HEK293 (cell line): ENCODE data around the gene SLC44A1.

Experiments
- HOXD13 ChIP-seq: sonication (generic); formaldehyde crosslinking; IDR thresholded peaks from 2 replicates; pipeline ENCODE4 v1.8.0; 2022; ENCODE audit warnings: missing genetic modification reagents, borderline replicate concordance
- KLF8 ChIP-seq: fragments of 450-650 bp; formaldehyde crosslinking; IDR thresholded peaks from 2 replicates; pipeline ENCODE4 v1.5.1; 2016; ENCODE audit warnings: missing biosample characterization, missing genetic modification characterization
- OSR2 ChIP-seq: fragments of 450-650 bp; formaldehyde crosslinking; IDR thresholded peaks from 2 replicates; pipeline ENCODE4 v1.5.1; 2016; ENCODE audit warnings: missing biosample characterization, missing genetic modification characterization
- YY2 ChIP-seq: fragments of 450-650 bp; formaldehyde crosslinking; IDR thresholded peaks from 2 replicates; pipeline ENCODE4 v1.5.1; 2016; ENCODE audit warnings: missing biosample characterization, missing genetic modification characterization
- ZFP41 ChIP-seq: fragments of 450-650 bp; formaldehyde crosslinking; IDR thresholded peaks from 2 replicates; pipeline ENCODE4 v1.5.1; 2016; ENCODE audit warnings: missing biosample characterization, missing genetic modification characterization, borderline replicate concordance
- ZNF2 ChIP-seq: fragments of 450-650 bp; formaldehyde crosslinking; IDR thresholded peaks from 2 replicates; pipeline ENCODE4 v1.5.1; 2016; ENCODE audit warnings: missing biosample characterization, missing genetic modification characterization
- ZNF274 ChIP-seq, 2 experiments: fragments of 200-500 bp in 1 of 2; fragments of 450-650 bp in 1 of 2; sonication (Bioruptor generic) in 1 of 2; formaldehyde crosslinking in 1 of 2; IDR thresholded peaks; 2 replicates each; pipeline versions ENCODE4 v1.5.1 to v1.6.1; 2014 to 2016; ENCODE audit warnings: borderline replicate concordance in 1 of 2, inconsistent platforms in 1 of 2, low read length in 1 of 2, missing biosample characterization in 1 of 2, missing genetic modification characterization in 1 of 2
- ZNF416 ChIP-seq: fragments of 450-650 bp; formaldehyde crosslinking; IDR thresholded peaks from 2 replicates; pipeline ENCODE4 v1.5.1; 2016; ENCODE audit warnings: missing biosample characterization, missing genetic modification characterization
- ZNF549 ChIP-seq: fragments of 450-650 bp; IDR thresholded peaks from 2 replicates; pipeline ENCODE4 v1.5.1; 2018; ENCODE audit warnings: missing biosample characterization, missing genetic modification characterization, mild to moderate bottlenecking, inconsistent platforms, moderate library complexity
- ZNF560 ChIP-seq: fragments of 450-650 bp; formaldehyde crosslinking; IDR thresholded peaks from 2 replicates; pipeline ENCODE4 v1.5.1; 2017; ENCODE audit warnings: missing biosample characterization, missing genetic modification characterization, borderline replicate concordance
- ZNF600 ChIP-seq: fragments of 450-650 bp; formaldehyde crosslinking; IDR thresholded peaks from 2 replicates; pipeline ENCODE4 v1.5.1; 2016; ENCODE audit warnings: missing biosample characterization, missing genetic modification characterization
- ZSCAN23 ChIP-seq: fragments of 450-650 bp; formaldehyde crosslinking; IDR thresholded peaks from 2 replicates; pipeline ENCODE4 v1.5.1; 2016; ENCODE audit warnings: missing biosample characterization, missing genetic modification characterization
- TF ChIP-seq, protein P1 (sequence below): fragments of 450-650 bp; formaldehyde crosslinking; IDR thresholded peaks from 2 replicates; pipeline ENCODE4 v1.5.1; 2016; ENCODE audit warnings: missing biosample characterization, missing genetic modification characterization
- TF ChIP-seq, protein P2 (sequence below): fragments of 450-650 bp; formaldehyde crosslinking; IDR thresholded peaks from 2 replicates; pipeline ENCODE4 v1.5.1; 2016; ENCODE audit warnings: missing biosample characterization, missing genetic modification characterization, borderline replicate concordance
- TF ChIP-seq, protein P3 (sequence below): fragments of 450-650 bp; formaldehyde crosslinking; IDR thresholded peaks from 2 replicates; pipeline ENCODE4 v1.5.0; 2017; ENCODE audit warnings: missing biosample characterization, missing genetic modification characterization, borderline replicate concordance
- TF ChIP-seq, protein P4 (sequence below): fragments of 450-650 bp; formaldehyde crosslinking; IDR thresholded peaks from 2 replicates; pipeline ENCODE4 v1.5.1; 2016; ENCODE audit warnings: missing biosample characterization, missing genetic modification characterization
- TF ChIP-seq, protein P5 (sequence below): fragments of 450-650 bp; formaldehyde crosslinking; IDR thresholded peaks from 2 replicates; pipeline ENCODE4 v1.5.1; 2016; ENCODE audit warnings: missing biosample characterization, missing genetic modification characterization
- TF ChIP-seq, protein P6 (sequence below): fragments of 450-650 bp; formaldehyde crosslinking; IDR thresholded peaks from 2 replicates; pipeline ENCODE4 v1.5.1; 2016; ENCODE audit warnings: missing biosample characterization, missing genetic modification characterization
- TF ChIP-seq, protein P7 (sequence below): fragments of 450-650 bp; formaldehyde crosslinking; IDR thresholded peaks from 2 replicates; pipeline ENCODE4 v1.5.1; 2016; ENCODE audit warnings: missing biosample characterization, missing genetic modification characterization
- TF ChIP-seq, protein P8 (sequence below): fragments of 450-650 bp; formaldehyde crosslinking; IDR thresholded peaks from 2 replicates; pipeline ENCODE4 v1.5.1; 2017; ENCODE audit warnings: missing biosample characterization, missing genetic modification characterization
- TF ChIP-seq, protein P9 (sequence below): fragments of 450-650 bp; formaldehyde crosslinking; IDR thresholded peaks from 2 replicates; pipeline ENCODE4 v1.5.1; 2016; ENCODE audit warnings: missing biosample characterization, missing genetic modification characterization

The SLC44A1 gene

DNA sequence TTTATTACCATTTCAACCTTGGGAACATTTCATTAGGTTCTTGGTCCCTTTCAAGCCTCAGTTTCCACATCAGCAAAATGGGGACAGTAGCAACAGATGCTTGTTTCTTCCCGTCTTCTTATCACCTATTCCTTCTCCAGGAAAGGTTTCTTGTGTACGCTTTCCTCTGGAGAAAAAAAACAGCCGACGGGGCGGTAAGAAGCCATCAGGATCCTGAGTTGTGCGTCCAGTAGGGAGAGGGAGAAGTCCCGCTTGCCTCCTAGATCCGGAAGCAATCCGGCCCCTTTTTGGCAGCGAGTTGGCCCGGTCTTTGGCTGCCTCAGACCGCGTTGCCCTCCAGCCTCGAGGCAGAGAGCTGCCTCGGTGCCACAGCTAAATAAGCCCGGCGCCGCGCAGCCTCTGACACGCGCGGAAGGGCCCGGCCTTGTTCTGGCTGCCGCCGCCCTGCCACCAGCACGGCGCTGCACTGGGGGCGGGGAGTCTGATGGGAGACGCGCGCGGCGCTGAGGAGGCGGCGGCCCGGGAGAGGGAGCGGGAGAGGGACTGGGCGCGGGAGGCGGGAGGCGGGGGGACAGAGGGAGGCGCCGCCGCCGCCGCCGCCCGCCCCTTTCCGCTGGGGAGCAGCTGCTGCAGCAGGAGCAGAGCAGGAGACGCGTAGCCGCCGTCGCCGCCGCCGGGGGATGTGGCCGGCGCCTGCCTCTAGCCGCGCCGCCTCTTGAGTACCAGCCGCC lies at the start of gene SLC44A1 (continued):
- TF ChIP-seq, protein P1, sequence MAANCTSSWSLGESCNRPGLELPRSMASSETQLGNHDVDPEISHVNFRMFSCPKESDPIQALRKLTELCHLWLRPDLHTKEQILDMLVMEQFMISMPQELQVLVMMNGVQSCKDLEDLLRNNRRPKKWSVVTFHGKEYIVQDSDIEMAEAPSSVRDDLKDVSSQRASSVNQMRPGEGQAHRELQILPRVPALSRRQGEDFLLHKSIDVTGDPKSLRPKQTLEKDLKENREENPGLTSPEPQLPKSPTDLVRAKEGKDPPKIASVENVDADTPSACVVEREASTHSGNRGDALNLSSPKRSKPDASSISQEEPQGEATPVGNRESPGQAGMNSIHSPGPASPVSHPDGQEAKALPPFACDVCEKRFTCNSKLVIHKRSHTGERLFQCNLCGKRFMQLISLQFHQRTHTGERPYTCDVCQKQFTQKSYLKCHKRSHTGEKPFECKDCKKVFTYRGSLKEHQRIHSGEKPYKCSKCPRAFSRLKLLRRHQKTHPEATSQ (tag by site-specific recombination) = peak; percentile 98
- TF ChIP-seq, protein P2, sequence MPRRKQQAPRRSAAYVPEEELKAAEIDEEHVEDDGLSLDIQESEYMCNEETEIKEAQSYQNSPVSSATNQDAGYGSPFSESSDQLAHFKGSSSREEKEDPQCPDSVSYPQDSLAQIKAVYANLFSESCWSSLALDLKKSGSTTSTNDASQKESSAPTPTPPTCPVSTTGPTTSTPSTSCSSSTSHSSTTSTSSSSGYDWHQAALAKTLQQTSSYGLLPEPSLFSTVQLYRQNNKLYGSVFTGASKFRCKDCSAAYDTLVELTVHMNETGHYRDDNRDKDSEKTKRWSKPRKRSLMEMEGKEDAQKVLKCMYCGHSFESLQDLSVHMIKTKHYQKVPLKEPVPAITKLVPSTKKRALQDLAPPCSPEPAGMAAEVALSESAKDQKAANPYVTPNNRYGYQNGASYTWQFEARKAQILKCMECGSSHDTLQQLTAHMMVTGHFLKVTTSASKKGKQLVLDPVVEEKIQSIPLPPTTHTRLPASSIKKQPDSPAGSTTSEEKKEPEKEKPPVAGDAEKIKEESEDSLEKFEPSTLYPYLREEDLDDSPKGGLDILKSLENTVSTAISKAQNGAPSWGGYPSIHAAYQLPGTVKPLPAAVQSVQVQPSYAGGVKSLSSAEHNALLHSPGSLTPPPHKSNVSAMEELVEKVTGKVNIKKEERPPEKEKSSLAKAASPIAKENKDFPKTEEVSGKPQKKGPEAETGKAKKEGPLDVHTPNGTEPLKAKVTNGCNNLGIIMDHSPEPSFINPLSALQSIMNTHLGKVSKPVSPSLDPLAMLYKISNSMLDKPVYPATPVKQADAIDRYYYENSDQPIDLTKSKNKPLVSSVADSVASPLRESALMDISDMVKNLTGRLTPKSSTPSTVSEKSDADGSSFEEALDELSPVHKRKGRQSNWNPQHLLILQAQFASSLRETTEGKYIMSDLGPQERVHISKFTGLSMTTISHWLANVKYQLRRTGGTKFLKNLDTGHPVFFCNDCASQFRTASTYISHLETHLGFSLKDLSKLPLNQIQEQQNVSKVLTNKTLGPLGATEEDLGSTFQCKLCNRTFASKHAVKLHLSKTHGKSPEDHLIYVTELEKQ (tag by site-specific recombination) = peak; percentile 68; the same call in 1 of the 2 replicates
- TF ChIP-seq, protein P3, sequence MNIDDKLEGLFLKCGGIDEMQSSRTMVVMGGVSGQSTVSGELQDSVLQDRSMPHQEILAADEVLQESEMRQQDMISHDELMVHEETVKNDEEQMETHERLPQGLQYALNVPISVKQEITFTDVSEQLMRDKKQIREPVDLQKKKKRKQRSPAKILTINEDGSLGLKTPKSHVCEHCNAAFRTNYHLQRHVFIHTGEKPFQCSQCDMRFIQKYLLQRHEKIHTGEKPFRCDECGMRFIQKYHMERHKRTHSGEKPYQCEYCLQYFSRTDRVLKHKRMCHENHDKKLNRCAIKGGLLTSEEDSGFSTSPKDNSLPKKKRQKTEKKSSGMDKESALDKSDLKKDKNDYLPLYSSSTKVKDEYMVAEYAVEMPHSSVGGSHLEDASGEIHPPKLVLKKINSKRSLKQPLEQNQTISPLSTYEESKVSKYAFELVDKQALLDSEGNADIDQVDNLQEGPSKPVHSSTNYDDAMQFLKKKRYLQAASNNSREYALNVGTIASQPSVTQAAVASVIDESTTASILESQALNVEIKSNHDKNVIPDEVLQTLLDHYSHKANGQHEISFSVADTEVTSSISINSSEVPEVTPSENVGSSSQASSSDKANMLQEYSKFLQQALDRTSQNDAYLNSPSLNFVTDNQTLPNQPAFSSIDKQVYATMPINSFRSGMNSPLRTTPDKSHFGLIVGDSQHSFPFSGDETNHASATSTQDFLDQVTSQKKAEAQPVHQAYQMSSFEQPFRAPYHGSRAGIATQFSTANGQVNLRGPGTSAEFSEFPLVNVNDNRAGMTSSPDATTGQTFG (tag by site-specific recombination) = no peak
- TF ChIP-seq OSR2 (tag by site-specific recombination) (peak; percentile 55; the same call in 1 of the 2 replicates), ZNF600 (tag by site-specific recombination) (peak; percentile 99), ZNF560 (tag by site-specific recombination) (no peak), YY2 (peak; percentile 63), ZNF2 (tag by site-specific recombination) (peak; percentile 90), ZFP41 (tag by site-specific recombination) (no peak), KLF8 (tag by site-specific recombination) (peak; percentile 93), ZNF274 (IDR thresholded peaks at IDR 0.05; ENCODE audit: low read length) (no peak), ZNF274 (tag by site-specific recombination; IDR thresholded peaks at IDR 0.05; ENCODE audit: borderline replicate concordance) (no peak), ZNF549 (no peak), ZSCAN23 (tag by site-specific recombination) (0 out of 2 replicates have a peak, but pooled peaks have one; percentile 44), HOXD13 (CRISPR knock-in tag) (peak; percentile 9; the same call in 1 of the 2 replicates), ZNF416 (tag by site-specific recombination) (no peak)
- TF ChIP-seq, protein P4, sequence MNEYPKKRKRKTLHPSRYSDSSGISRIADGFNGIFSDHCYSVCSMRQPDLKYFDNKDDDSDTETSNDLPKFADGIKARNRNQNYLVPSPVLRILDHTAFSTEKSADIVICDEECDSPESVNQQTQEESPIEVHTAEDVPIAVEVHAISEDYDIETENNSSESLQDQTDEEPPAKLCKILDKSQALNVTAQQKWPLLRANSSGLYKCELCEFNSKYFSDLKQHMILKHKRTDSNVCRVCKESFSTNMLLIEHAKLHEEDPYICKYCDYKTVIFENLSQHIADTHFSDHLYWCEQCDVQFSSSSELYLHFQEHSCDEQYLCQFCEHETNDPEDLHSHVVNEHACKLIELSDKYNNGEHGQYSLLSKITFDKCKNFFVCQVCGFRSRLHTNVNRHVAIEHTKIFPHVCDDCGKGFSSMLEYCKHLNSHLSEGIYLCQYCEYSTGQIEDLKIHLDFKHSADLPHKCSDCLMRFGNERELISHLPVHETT (tag by site-specific recombination) = peak; percentile 74; the same call in 1 of the 2 replicates
- TF ChIP-seq, protein P5, sequence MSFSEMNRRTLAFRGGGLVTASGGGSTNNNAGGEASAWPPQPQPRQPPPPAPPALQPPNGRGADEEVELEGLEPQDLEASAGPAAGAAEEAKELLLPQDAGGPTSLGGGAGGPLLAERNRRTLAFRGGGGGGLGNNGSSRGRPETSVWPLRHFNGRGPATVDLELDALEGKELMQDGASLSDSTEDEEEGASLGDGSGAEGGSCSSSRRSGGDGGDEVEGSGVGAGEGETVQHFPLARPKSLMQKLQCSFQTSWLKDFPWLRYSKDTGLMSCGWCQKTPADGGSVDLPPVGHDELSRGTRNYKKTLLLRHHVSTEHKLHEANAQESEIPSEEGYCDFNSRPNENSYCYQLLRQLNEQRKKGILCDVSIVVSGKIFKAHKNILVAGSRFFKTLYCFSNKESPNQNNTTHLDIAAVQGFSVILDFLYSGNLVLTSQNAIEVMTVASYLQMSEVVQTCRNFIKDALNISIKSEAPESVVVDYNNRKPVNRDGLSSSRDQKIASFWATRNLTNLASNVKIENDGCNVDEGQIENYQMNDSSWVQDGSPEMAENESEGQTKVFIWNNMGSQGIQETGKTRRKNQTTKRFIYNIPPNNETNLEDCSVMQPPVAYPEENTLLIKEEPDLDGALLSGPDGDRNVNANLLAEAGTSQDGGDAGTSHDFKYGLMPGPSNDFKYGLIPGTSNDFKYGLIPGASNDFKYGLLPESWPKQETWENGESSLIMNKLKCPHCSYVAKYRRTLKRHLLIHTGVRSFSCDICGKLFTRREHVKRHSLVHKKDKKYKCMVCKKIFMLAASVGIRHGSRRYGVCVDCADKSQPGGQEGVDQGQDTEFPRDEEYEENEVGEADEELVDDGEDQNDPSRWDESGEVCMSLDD (tag by site-specific recombination) = no peak; the same call in 1 of the 2 replicates
- TF ChIP-seq, protein P6, sequence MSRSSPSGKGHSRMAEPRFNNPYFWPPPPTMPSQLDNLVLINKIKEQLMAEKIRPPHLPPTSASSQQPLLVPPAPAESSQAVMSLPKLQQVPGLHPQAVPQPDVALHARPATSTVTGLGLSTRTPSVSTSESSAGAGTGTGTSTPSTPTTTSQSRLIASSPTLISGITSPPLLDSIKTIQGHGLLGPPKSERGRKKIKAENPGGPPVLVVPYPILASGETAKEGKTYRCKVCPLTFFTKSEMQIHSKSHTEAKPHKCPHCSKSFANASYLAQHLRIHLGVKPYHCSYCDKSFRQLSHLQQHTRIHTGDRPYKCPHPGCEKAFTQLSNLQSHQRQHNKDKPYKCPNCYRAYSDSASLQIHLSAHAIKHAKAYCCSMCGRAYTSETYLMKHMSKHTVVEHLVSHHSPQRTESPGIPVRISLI = peak; percentile 48; the same call in 1 of the 2 replicates
- TF ChIP-seq, protein P7, sequence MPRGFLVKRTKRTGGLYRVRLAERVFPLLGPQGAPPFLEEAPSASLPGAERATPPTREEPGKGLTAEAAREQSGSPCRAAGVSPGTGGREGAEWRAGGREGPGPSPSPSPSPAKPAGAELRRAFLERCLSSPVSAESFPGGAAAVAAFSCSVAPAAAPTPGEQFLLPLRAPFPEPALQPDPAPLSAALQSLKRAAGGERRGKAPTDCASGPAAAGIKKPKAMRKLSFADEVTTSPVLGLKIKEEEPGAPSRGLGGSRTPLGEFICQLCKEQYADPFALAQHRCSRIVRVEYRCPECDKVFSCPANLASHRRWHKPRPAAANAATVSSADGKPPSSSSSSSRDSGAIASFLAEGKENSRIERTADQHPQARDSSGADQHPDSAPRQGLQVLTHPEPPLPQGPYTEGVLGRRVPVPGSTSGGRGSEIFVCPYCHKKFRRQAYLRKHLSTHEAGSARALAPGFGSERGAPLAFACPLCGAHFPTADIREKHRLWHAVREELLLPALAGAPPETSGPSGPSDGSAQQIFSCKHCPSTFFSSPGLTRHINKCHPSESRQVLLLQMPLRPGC (tag by site-specific recombination) = peak; percentile 82
- TF ChIP-seq, protein P8, sequence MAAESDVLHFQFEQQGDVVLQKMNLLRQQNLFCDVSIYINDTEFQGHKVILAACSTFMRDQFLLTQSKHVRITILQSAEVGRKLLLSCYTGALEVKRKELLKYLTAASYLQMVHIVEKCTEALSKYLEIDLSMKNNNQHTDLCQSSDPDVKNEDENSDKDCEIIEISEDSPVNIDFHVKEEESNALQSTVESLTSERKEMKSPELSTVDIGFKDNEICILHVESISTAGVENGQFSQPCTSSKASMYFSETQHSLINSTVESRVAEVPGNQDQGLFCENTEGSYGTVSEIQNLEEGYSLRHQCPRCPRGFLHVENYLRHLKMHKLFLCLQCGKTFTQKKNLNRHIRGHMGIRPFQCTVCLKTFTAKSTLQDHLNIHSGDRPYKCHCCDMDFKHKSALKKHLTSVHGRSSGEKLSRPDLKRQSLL (tag by site-specific recombination) = 0 out of 2 replicates have a peak, but pooled peaks have one; percentile 35
- TF ChIP-seq, protein P9, sequence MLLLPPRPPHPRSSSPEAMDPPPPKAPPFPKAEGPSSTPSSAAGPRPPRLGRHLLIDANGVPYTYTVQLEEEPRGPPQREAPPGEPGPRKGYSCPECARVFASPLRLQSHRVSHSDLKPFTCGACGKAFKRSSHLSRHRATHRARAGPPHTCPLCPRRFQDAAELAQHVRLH (tag by site-specific recombination) = peak; percentile 73
